ENCODE results near the gene ENOX1. TPM values are rescaled to one million over a fixed set of nuclear protein-coding genes. Genes with fewer than 3 reads are reported as not detected.

The ENOX1 gene
- total RNA-seq, 1 donor from 2014 or later: 0.71 TPM

- no peak for TF ChIP-seq CTCF (IDR thresholded peaks at IDR 0.05; ENCODE audit: insufficient read depth, low read length, poor library complexity, severe bottlenecking)
- no peak for DNase-seq (ENCODE audit: low read depth)
- no peaks in the 10 kb centered on the region for H3K36me3 ChIP-seq (ENCODE audit: control insufficient read depth, insufficient read depth, low read length)
- no peaks in the 10 kb centered on the region for H3K27me3 ChIP-seq (ENCODE audit: control insufficient read depth, insufficient read depth, low read length)
- H3K4me3 ChIP-seq (ENCODE audit: low read depth, low read length): no peak overlapping the region
Observed at GRCh38 chr13:43757266-43757665, 29.5 kb downstream of the ENOX1 start.

GRCh38 chr13:43755844-43756243, 30.9 kb downstream of the ENOX1 start:
- no peak for TF ChIP-seq CTCF (IDR thresholded peaks at IDR 0.05; ENCODE audit: insufficient read depth, low read length, poor library complexity, severe bottlenecking)
- no peaks in the 10 kb centered on the region for H3K36me3 ChIP-seq (ENCODE audit: control insufficient read depth, insufficient read depth, low read length)
- no peaks in the 10 kb centered on the region for H3K27me3 ChIP-seq (ENCODE audit: control insufficient read depth, insufficient read depth, low read length)
- no peak for DNase-seq (ENCODE audit: low read depth)
- no peak overlapping the region for H3K4me3 ChIP-seq (ENCODE audit: low read depth, low read length)

GRCh38 chr13:43751624-43752023, 35.1 kb downstream of the ENOX1 start:
- no peak for DNase-seq (ENCODE audit: low read depth)
- Histone ChIP-seq H3K27me3 (ENCODE audit: control insufficient read depth, insufficient read depth, low read length) (no peaks in the 10 kb centered on the region), H3K36me3 (ENCODE audit: control insufficient read depth, insufficient read depth, low read length) (no peaks in the 10 kb centered on the region), H3K4me3 (ENCODE audit: low read depth, low read length) (no peak overlapping the region)
- no peak for TF ChIP-seq CTCF (IDR thresholded peaks at IDR 0.05; ENCODE audit: insufficient read depth, low read length, poor library complexity, severe bottlenecking)

- no peak for DNase-seq (ENCODE audit: low read depth)
- Histone ChIP-seq H3K27me3 (ENCODE audit: control insufficient read depth, insufficient read depth, low read length) (no peaks in the 10 kb centered on the region), H3K4me3 (ENCODE audit: low read depth, low read length) (no peak overlapping the region), H3K36me3 (ENCODE audit: control insufficient read depth, insufficient read depth, low read length) (no peaks in the 10 kb centered on the region)
- no peak for TF ChIP-seq CTCF (IDR thresholded peaks at IDR 0.05; ENCODE audit: insufficient read depth, low read length, poor library complexity, severe bottlenecking)
Observed at GRCh38 chr13:43749503-43749902, 37.3 kb downstream of the ENOX1 start.

- no peaks in the 10 kb centered on the region for H3K27me3 ChIP-seq (ENCODE audit: control insufficient read depth, insufficient read depth, low read length)
- H3K36me3 ChIP-seq (ENCODE audit: control insufficient read depth, insufficient read depth, low read length): no peaks in the 10 kb centered on the region
- H3K4me3 ChIP-seq (ENCODE audit: low read depth, low read length): no peak overlapping the region
- TF ChIP-seq CTCF (IDR thresholded peaks at IDR 0.05; ENCODE audit: insufficient read depth, low read length, poor library complexity, severe bottlenecking): no peak
- DNase-seq (ENCODE audit: low read depth): no peak
Observed at GRCh38 chr13:43744261-43745031, 42.3 kb downstream of the ENOX1 start.

- H3K36me3 ChIP-seq (ENCODE audit: control insufficient read depth, insufficient read depth, low read length): no peaks in the 10 kb centered on the region
- H3K4me3 ChIP-seq (ENCODE audit: low read depth, low read length): no peak overlapping the region
- no peak for TF ChIP-seq CTCF (IDR thresholded peaks at IDR 0.05; ENCODE audit: insufficient read depth, low read length, poor library complexity, severe bottlenecking)
- H3K27me3 ChIP-seq (ENCODE audit: control insufficient read depth, insufficient read depth, low read length): no peaks in the 10 kb centered on the region
- no peak for DNase-seq (ENCODE audit: low read depth)
Observed at GRCh38 chr13:43742911-43743310, 43.9 kb downstream of the ENOX1 start.

Measured in kidney epithelial cell (primary cell).